ENCODE results near the gene CTNND2.

Gene CTNND2

DNA sequence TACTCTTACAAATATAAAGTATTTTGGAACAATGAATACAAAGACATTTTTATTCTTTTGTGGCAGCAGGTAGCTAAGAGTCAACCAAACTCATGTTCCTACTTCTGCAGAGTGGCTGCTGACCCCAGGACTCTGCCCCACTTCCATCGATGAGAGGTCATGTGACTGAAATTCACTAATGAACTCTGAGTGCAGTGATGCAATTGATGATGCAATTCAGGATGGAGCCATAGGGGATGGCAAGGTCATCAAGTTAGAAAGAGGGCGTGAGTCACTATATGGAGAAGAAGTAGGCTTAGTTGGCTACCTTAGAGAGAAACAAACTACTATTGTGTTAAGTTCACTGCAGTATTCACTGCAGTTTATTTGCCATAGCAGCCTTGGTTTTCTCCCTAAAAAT lies 340.4 kb downstream of the CTNND2 start:
- TF ChIP-seq, protein P1, sequence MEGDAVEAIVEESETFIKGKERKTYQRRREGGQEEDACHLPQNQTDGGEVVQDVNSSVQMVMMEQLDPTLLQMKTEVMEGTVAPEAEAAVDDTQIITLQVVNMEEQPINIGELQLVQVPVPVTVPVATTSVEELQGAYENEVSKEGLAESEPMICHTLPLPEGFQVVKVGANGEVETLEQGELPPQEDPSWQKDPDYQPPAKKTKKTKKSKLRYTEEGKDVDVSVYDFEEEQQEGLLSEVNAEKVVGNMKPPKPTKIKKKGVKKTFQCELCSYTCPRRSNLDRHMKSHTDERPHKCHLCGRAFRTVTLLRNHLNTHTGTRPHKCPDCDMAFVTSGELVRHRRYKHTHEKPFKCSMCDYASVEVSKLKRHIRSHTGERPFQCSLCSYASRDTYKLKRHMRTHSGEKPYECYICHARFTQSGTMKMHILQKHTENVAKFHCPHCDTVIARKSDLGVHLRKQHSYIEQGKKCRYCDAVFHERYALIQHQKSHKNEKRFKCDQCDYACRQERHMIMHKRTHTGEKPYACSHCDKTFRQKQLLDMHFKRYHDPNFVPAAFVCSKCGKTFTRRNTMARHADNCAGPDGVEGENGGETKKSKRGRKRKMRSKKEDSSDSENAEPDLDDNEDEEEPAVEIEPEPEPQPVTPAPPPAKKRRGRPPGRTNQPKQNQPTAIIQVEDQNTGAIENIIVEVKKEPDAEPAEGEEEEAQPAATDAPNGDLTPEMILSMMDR (IDR thresholded peaks at IDR 0.05) = no peak

DNA sequence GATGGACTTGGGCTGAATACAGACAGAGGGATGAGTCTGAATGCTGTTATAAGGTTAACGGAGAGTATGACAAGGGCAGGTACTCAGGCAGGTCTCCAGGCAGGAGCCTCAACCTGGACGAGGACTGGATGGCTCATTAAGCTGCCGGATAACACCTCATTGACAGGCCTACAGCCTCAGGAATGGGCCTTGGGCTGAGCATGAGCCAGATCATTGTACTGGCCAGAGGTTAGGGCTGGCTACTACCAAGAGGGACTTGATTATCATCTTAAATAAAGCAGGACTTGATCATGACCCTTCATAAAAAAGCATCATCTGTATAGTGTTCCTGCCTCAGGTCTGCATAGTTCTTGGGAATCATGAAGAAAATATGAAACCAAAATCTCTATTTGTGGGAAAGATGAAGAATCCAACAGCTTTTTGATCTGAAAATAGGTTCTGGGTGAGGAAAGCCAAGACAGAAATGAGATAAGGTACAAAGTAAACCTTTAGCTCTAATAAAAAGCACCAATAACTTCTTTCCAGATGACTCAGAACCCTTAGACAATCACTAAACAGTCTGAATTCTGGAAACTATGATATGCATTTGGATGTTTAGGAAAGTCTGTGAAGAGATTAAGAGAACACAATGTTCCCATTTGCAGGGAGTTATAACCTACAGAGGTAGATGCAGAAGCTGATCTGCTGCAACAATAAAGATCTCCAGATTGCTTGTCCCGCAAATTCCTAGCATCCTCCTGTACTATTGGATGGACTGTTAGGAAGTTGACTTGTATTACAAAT lies 343.1 kb downstream of the CTNND2 start:
- TF ChIP-seq, protein P1 (IDR thresholded peaks at IDR 0.05) = no peak

DNA sequence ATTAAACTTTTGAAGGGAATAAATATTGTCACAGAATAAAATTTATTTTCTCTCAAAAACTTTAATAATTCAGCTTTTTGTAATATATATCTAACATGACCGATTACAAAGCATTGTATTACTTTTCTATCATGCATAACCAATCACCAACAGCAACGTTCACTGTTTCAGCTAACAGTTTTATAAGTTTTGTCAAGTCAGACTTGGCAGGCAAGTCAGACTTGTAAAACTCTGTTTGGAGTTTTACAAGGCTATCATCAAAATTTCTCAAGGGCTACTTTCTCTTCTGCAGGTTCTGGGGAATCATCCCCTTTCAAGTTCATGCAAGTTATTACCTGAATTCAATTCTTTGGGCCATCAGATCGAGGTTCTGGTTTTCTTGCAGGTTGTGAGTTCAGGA lies 347.2 kb downstream of the CTNND2 start:
- TF ChIP-seq, protein P1 (IDR thresholded peaks at IDR 0.05) = no peak

DNA sequence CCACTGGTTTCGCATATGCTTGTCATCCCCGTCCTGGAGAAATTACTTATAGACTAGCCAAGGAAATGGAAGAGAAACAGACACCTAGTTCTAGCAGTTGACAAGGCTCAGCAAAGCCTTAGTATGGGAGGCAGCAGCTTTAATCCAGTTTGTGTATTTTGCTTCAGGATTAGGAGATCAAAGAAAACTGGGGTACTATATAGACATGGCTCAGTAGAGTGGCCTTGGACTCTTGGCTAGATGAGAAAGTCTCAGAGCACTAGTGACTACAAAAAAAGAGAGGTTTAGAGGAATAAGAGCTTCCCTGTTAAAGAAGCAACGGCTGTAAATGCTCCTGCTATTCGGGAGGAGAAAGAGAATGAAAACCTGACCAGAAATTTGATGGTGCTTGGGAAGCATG lies 349.1 kb downstream of the CTNND2 start:
- TF ChIP-seq, protein P1 (IDR thresholded peaks at IDR 0.05) = no peak

DNA sequence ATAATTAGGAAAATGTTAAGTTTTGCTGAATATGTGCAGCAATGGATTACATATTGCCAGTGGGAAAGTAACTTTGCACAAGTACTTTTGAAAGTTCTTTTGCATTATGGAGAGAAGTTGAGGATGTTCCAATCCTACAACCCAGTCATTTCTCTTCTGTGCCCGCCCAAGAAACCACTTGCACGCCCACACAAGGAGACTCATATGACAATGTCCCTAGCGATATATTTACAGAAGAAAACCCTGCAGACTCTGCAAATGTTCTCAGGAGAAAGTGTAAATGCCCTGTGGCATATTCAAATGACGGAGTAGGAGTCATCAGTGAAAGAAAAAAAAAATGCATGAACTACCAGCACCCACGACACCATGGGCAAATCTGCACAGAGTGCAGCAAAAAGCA lies 356.5 kb downstream of the CTNND2 start:
- TF ChIP-seq, protein P1 (IDR thresholded peaks at IDR 0.05) = no peak

DNA sequence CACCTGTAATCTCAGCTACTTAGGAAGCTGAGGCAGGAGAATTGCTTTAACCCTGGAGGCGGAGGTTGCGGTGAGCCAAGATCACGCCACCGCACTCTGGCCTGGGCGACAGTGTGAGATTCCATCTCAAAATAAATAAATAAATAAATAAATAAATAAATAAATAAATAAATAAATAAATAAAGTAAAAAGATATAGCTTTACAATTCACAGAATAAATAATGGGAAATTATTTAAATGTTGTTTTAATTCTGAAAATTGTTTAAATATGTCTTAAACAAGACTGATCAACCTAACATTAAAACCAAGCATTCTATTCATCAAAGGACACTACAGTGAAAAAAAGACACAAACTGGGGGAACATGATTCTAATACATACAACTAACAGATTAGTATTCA lies 357.1 kb downstream of the CTNND2 start:
- TF ChIP-seq, protein P1 (IDR thresholded peaks at IDR 0.05) = no peak

DNA sequence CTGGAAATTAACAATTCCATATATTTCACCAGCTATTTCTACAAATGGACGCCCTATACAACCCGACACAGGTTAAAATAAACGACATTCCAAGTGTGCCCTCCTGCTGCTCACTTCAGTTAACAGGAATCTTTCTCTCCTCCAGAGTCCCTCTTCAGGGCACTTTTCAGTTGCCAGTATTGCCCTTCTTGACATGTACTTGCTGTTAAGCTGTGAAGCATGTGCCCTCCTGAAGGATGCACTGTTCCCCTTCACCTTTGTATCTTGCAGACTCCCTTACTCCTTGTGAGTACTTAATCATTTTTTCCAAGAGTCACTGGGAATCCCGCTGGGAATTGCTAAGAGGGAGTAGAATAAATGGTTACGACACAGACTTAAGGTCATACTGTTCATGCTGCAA lies 364.1 kb downstream of the CTNND2 start:
- TF ChIP-seq, protein P1 (IDR thresholded peaks at IDR 0.05) = no peak

Data from LNCAP (cell line).